Stimulated activated CD8-positive, alpha-beta memory T cell treated with anti-CD3 and anti-CD28 coated beads, Interleukin-2, amount 100 ng/mL, for 1 hour (primary cell): ENCODE data around the gene SPAST.
"Not testable (repeated sequence)": the region's sequence is repeated elsewhere in the genome, so short reads cannot be mapped to it uniquely, and the experiment has no call there.

Source experiments
- DNase-seq, 2 donors: peaks; one replicate each; pipeline ENCODE4 v3.0.0-alpha.2; 2020; ENCODE audit warnings: low read depth in 2 of 2

SPAST gene

GRCh38 chr2:32128636-32129035, 65.3 kb downstream of the SPAST start:
- no peak for DNase-seq

GRCh38 chr2:32129086-32129485, 65.7 kb downstream of the SPAST start:
- no peak for DNase-seq

GRCh38 chr2:32135409-32135808, 72.1 kb downstream of the SPAST start:
- DNase-seq: no peak

- DNase-seq: no peak
Measured at GRCh38 chr2:32136097-32136496, 72.7 kb downstream of the SPAST start.

- not testable (repeated sequence) for DNase-seq
Measured at GRCh38 chr2:32151544-32151943, 88.2 kb downstream of the SPAST start.

GRCh38 chr2:32159678-32160077, 96.3 kb downstream of the SPAST start:
- DNase-seq: no peak

- DNase-seq: no peak
Measured at GRCh38 chr2:32161296-32161695, 97.9 kb downstream of the SPAST start.

- not testable (repeated sequence) for DNase-seq
Measured at GRCh38 chr2:32164254-32164653, 100.9 kb downstream of the SPAST start.

GRCh38 chr2:32165027-32165347, 101.6 kb downstream of the SPAST start:
- not testable (repeated sequence) for DNase-seq

GRCh38 chr2:32166115-32166574, 102.8 kb downstream of the SPAST start:
- no peak for DNase-seq

GRCh38 chr2:32168513-32168912, 105.2 kb downstream of the SPAST start:
- no peak for DNase-seq

GRCh38 chr2:32172870-32173269, 109.5 kb downstream of the SPAST start:
- DNase-seq: no peak

- no peak for DNase-seq
Measured at GRCh38 chr2:32182667-32183066, 119.3 kb downstream of the SPAST start.

- DNase-seq: no peak
Measured at GRCh38 chr2:32189011-32189410, 125.7 kb downstream of the SPAST start.

- no peak for DNase-seq
Measured at GRCh38 chr2:32192418-32192817, 129.1 kb downstream of the SPAST start.

GRCh38 chr2:32200814-32201213, 137.5 kb downstream of the SPAST start:
- DNase-seq: no peak

- not testable (repeated sequence) for DNase-seq
Measured at GRCh38 chr2:32203428-32203827, 140.1 kb downstream of the SPAST start.
